ENCODE measurements around the gene TSHR.
"Not testable (repeated sequence)": the region's sequence is repeated elsewhere in the genome, so short reads cannot be mapped to it uniquely, and the experiment has no call there.

TSHR gene

GRCh38 chr14:80996049-80996901 lies 40.9 kb downstream of the TSHR start:
- DNase-seq (ENCODE audit: low read depth): no peak

GRCh38 chr14:81001447-81001846 lies 46.0 kb downstream of the TSHR start:
- no peak for DNase-seq (ENCODE audit: low read depth)

- no peak for DNase-seq (ENCODE audit: low read depth)
These were observed 49.2 kb downstream of the TSHR start for GRCh38 chr14:81004575-81004974.

GRCh38 chr14:81005540-81006228 lies 50.3 kb downstream of the TSHR start:
- no peak for DNase-seq (ENCODE audit: low read depth)

- no peak for DNase-seq (ENCODE audit: low read depth)
These were observed 50.8 kb downstream of the TSHR start for GRCh38 chr14:81006266-81006665.

GRCh38 chr14:81007131-81007530 lies 51.7 kb downstream of the TSHR start:
- no peak for DNase-seq (ENCODE audit: low read depth)

GRCh38 chr14:81009346-81009745 lies 53.9 kb downstream of the TSHR start:
- DNase-seq (ENCODE audit: low read depth): no peak

DNA sequence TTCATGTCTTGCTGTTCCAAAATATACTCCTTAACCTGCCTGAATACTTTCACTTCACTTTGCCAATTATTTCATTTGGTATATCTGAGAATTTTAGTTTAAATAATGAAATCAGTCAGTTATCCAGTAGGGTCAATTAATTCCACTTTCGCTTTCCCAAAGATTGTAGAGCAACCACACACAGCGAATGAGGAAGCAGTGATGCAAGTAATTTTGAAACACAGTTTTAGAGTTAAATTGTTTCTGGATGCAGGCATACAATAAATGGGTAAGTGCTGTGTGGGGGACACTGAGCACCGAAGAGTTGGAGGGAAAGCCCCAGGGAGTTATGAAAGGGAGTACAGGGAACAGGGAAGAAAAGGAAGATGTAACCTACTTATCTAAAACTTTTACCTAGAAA lies 62.8 kb downstream of the TSHR start:
- no peak for DNase-seq (ENCODE audit: low read depth)

DNA sequence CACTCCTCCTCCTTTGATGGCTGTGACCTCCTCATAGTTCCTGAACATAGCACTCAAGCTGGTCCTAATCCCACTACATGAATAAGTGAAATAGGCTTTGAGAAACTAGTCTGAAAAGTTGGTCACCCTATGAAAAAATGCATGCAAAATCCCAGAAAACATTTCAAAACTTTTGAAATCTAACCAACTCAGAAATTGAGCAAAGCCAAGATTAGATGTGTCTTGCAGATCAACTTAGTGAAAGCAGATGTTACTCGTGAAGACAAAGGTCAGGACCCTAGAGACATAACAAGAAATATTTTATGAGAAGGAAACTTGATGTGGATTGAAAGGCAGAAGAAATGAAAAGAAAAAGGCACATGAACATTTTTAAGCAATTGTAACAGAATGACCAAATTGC lies 63.3 kb downstream of the TSHR start:
- DNase-seq (ENCODE audit: low read depth): no peak

- DNase-seq (ENCODE audit: low read depth): not testable (repeated sequence)
These were observed 63.7 kb downstream of the TSHR start for GRCh38 chr14:81019113-81019512.

DNA sequence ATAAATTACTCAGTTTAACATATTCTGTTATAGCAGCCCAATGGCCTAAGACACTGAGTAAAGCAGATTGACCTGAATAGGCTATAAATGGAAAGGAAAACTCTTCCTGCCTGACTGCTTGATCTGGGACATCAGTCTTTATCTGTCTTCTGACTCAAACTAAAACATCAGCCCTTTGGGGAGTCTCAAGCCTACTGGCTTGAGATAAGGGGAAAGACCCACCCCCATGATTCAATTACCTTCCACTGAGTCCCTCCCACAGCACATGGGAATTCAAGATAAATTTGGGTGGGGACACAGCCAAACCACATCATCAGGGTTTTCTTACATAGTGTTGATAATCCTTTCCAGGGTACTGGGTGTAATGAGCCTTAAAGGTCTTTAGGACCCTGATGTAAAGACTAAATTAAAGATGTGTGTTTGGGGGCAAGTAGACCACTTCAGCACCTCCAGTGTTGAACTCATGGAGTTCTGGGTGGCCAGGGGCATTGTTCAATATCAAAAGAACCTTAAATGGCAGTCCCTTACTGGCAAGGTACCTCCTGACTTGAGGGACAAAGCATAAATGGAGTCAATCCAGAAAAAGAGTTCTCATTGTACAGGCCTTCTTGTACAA lies 67.8 kb downstream of the TSHR start:
- DNase-seq (ENCODE audit: low read depth): no peak

- DNase-seq (ENCODE audit: low read depth): no peak
These were observed 73.0 kb downstream of the TSHR start for GRCh38 chr14:81028461-81028860.

GRCh38 chr14:81031488-81031887 lies 76.1 kb downstream of the TSHR start:
- DNase-seq (ENCODE audit: low read depth): no peak

GRCh38 chr14:81033698-81034240 lies 78.3 kb downstream of the TSHR start:
- DNase-seq (ENCODE audit: low read depth): no peak

GRCh38 chr14:81042438-81042837 lies 87.0 kb downstream of the TSHR start:
- DNase-seq (ENCODE audit: low read depth): no peak

DNA sequence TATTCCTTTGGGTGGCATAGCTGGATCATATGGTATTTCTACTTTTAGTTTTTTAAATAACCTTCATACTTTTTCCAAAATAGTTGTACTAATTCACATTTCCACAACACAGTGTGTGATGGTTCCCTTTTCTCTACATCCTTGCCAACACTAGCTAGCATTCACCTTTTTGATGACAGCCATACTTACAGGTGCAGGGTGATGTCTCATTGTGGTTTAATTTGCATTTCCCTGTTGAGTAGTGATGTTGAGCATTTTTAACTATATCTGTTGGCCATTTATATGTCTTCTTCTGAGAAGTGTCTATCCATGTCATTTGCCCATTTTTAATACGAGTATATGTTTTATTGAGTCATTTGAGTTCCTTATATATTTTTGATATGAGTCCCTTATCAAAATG lies 96.1 kb downstream of the TSHR start:
- no peak for DNase-seq (ENCODE audit: low read depth)

- not testable (repeated sequence) for DNase-seq (ENCODE audit: low read depth)
These were observed 98.6 kb downstream of the TSHR start for GRCh38 chr14:81054057-81054456.

- no peak for DNase-seq (ENCODE audit: low read depth)
These were observed 100.5 kb downstream of the TSHR start for GRCh38 chr14:81055971-81056370.

DNA sequence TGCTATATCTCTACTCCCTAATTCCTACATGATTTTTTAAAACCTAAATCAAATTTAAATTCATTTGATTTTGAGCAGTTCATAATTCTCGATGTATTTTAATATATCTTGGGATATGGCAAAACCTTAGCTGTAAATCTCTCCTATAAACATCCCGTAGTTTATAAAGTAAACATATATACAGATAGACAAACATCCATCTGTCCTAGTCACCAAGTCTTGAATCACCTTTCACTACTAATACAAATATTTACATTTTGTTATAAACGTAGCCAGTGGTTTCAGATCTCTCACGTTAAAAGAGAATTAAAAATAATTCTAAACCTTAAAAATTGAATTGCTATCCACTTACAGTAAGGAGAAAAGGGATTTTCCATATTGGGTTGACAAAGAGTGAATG lies 107.0 kb downstream of the TSHR start:
- no peak for DNase-seq (ENCODE audit: low read depth)

DNA sequence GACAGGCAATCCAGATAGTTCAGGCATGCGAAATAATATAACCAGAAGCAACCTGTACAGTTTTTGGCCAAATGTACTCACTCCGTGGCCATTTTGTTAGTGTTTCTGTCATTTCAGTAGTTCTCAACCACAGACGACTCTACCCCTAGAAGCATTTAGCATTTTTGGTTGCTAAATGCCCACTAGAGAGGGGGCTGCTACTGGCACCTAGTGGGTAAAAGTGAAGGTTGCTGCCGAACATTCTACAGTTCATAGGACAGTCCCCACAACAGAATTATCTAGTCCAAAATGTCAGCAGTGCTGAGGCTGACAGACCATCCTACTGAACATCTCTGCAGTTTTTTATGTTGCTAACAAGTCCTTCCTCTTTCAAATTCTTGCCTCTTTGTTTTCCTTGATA lies 107.4 kb downstream of the TSHR start:
- DNase-seq (ENCODE audit: low read depth): no peak

- DNase-seq (ENCODE audit: low read depth): no peak
These were observed 111.3 kb downstream of the TSHR start for GRCh38 chr14:81066672-81067071.

GRCh38 chr14:81067156-81067555 lies 111.7 kb downstream of the TSHR start:
- DNase-seq (ENCODE audit: low read depth): no peak

Data from activated T-helper 1 cell treated with Interleukin-2 at 50 U/mL for 16 hours (primary cell).